Left colon (tissue), 2 donors: ENCODE results near the gene ZDHHC5. TPM values are rescaled to one million over a fixed set of nuclear protein-coding genes. Genes with fewer than 3 reads are reported as not detected.
"Not testable (repeated sequence)": the region's sequence is repeated elsewhere in the genome, so short reads cannot be mapped to it uniquely, and the experiment has no call there.

Source experiments
- ATAC-seq: fragments of 200-7000 bp; cut with Tn5 transposase; one replicate; pipeline ENCODE4 v1.9.1; 2020; ENCODE audit warnings: mild to moderate bottlenecking, moderate library complexity
- DNase-seq, 2 donors: peaks; one replicate each; pipeline ENCODE4 v3.0.0-alpha.2; 2020
- intact Hi-C, 2 donors: fragments of 100-400 bp; cut with DNase I in 1 of 2; cut with micrococcal nuclease in 1 of 2; formaldehyde crosslinking; loops; one replicate each; pipeline versions ENCODE4 v1.11.2 to v1.14.0; 2022; cut with DNase I, micrococcal nuclease
- total RNA-seq, 2 donors: library from RNA; stranded (reverse); fragmentation: NEBNext Ultra II Directional; extraction: Animal tissue kit (Norgen Biotek cat#: 25700); gene quantifications; one replicate each; pipeline ENCODE4 v1.2.1, GENCODE V29; 2021
- donor health status: DM: no; HTN: no; CAD: no.
- donor health status: DM: yes; HTN: yes; CAD: no.

Gene ZDHHC5
- total RNA-seq, 2 donors from 2014 or later, result 74.4 to 90.6 TPM

DNA sequence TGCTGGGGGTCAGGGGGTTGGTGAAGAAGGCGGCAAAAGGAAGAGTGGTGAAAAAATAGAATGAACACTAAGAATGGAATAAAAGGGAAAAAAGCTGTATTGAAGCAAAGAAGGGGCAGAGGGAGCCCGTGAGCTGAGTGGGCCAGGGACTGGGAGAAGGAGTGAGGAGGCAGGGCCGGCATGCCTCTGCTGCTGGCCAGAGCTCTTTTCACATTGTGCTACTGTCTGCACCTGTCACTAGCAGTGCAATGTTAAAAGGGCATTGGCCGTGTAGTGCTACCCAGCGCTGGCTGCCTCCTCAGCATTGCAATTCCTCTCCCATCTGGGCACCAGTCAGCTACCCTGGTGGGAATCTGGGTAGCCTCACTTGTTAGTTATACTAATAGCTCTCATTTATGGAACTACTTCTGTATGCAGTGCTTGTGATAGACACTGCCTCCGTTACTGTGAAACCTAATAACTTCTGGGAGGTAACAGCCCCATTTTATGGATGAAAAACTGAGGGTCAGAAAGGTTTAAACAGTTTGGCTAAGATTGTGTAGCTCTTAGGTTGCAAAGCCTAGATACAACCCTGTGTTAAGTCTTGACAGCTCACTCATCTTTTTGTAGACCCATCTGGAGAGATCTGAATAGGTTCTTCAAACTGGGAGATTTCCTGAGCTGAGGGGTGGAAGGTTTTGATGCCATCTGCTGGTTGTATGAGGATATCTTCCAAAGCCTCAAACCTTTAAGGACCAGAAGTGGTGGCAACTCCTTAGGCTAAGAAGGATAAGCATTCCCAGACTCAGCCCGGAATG lies 26.7 kb upstream of the ZDHHC5 start:
- DNase-seq (no peak), ATAC-seq (peak; percentile 61)
- intact Hi-C loops, result loop anchor here in 1 of 2 donors (5.0 to 10.0 kb wide), 3 partner anchors 69 to 296 kb away; no protein-coding TSS in a partner anchor

DNA sequence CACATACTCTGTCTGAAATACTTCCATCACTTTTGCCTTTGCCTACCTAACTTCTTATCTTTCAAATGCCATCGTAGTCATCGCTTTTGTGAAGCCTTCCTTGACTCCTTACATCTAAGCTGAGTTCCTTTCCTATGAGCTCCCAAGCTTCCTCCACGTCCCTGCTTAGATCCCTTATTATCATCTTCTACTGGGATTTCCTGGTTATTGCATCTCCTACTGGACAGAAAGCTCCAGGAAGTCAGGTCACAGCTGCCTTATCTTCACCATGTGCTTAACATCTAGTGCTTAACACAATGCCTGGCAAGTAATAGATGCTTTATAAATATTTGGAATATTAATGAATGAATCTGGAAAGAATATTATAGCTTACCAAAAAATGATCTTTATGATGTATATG lies 24.1 kb upstream of the ZDHHC5 start:
- DNase-seq, result no peak
- no peak for ATAC-seq
- intact Hi-C loops, result loop anchor here in 1 of 2 donors (5.0 to 10.0 kb wide), 3 partner anchors 72 to 299 kb away; no protein-coding TSS in a partner anchor

DNA sequence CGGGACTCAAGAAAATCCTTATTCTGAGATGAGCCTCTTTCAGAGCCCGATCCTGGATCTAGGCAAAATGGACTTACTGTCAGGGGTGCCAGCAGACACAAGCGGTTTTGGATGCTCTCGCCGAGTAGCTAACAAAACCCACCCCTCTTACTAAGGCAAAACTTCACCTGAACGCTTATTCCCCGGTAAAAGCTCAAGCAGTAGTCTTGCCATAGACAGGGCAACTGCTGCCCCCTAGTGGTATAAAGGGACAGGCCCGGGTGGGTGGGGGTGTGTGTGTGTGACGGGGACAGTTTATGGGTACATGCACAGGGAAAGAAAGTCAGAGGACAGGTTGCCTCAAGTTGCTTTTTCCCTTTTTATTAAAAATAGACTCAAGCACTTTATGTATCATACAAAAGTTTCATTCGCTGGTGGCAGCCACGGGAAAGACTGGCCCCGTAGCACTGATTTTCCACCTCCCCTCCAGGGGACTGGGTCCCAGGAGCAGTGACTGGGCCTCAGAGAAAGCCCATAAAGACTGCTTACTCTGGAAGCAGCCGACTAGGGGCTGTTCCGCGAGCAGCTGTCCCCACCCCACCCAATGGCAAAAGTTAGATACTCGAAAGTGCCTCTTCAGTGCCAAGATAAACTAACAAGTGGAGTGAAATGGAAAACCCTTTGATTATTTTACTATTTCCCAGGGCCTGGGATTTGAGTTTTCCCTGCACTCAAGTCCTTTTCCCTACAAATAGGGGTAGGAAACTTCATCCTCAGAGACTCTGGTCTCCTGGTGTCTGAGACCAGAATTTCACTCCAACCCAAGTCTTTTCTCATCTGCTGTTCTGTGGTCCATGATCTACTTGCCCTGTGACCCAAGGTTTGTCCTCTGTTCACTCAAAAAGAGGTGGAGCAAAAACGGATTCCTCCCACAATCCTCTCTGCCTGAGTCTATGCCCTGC lies 22.9 kb upstream of the ZDHHC5 start:
- ATAC-seq (peak; percentile 87), DNase-seq (peak; percentile 75 to 82)
- intact Hi-C loops, result loop anchor here in 1 of 2 donors (5.0 to 10.0 kb wide), 3 partner anchors 73 to 300 kb away; no protein-coding TSS in a partner anchor

DNA sequence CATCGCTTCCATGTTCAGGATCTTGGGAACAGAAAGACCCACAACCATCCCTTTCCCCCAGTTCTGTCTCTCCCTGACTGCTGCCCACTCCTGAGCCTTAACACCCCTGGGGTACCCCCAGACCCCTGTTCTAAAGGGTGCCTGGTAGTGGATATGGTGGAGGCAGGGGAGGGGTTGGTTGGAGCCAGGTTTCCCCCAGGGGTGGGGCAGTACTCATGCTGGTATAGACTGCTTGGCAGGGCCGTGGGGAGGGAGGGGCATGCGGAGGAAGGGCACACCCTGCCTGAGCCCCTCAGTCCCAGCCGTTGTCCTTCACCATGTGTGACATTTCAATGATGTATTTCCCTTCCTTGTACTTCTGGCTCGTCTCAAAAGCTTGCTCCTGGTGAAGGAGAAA lies 22.2 kb upstream of the ZDHHC5 start:
- intact Hi-C loops, result loop anchor here in 1 of 2 donors (10.0 kb wide), 2 partner anchors 191 to 301 kb away; no protein-coding TSS in a partner anchor
- DNase-seq, result no peak
- no peak for ATAC-seq

DNA sequence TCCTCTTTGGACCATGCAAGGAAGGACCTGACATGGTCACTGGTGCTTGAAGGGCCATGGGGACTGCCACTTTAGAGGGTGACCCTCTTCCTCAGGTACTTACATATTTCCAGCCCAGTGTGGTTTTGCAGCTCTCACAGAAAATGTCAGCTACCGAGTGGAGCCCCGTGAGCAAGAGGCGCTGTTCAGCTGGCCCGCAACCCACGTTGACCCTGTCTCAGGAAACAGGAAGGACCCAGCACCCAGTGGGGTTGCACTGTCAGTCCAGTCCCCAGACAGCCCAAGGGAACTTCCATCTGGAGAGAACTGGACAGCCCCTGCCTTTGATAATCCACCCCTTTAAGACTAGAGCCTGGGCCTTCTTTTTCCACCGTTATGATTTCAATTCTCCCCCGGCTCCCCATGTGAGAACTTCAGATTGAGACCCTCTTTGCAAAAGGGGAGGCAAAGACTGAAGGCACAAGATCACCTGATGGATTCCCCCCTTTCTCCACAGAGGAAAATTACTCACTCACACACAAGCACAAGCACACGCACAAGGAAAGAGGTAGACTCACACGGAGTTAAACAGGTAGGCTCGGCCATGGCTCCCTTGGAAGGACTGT lies 21.6 kb upstream of the ZDHHC5 start:
- ATAC-seq, result no peak
- DNase-seq, result no peak
- intact Hi-C loops, result loop anchor here in 1 of 2 donors (10.0 kb wide), 2 partner anchors 191 to 301 kb away; no protein-coding TSS in a partner anchor

DNA sequence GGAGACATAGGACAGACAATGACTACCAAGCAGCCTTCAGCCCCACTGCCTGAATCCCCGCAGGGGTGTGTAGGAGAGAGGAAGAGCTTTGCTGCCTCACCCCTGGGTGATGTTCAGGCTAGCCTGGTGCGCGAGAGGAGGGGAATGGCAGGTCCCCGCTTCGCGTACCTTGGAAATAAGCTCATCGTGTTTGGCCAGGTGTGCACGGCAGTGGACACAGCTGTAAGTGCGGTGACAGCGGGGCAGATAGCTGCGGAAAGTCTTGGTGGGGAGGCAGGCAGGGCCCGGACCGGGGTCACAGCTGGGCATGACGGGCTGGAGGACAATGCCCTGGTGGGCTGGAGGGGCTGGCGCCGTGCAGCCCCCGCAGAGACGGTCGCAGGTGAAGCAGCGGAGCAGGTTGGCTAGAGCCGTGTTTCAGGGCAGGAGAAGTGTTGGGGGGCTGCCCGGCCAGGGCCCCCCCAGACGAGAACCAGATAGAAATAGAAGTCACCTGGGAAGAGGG lies 21.1 kb upstream of the ZDHHC5 start:
- intact Hi-C loops, result loop anchor here in 1 of 2 donors (10.0 kb wide), 2 partner anchors 192 to 302 kb away; no protein-coding TSS in a partner anchor
- no peak for ATAC-seq
- no peak for DNase-seq

DNA sequence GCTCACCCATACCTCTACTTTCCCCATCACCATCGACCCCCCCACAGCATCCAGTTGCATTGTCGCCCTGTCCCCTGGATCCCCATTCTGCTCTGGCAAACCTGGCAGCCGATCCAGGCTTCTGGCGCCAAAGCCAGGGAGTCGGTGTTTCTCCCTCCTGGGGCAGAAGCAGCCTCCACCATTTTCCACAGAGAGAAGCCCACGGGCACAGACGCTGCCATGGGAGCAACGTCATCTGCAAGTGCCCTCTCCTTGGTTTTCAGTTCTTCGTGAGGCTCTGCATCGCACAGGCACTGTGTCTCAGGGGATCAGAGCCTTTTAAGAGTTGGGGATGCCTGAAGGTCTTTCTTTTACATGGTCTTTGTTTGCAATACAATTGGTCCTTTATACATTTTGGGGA lies 20.5 kb upstream of the ZDHHC5 start:
- DNase-seq, result no peak
- intact Hi-C loops, result loop anchor here in 1 of 2 donors (10.0 kb wide), 2 partner anchors 193 to 303 kb away; no protein-coding TSS in a partner anchor

DNA sequence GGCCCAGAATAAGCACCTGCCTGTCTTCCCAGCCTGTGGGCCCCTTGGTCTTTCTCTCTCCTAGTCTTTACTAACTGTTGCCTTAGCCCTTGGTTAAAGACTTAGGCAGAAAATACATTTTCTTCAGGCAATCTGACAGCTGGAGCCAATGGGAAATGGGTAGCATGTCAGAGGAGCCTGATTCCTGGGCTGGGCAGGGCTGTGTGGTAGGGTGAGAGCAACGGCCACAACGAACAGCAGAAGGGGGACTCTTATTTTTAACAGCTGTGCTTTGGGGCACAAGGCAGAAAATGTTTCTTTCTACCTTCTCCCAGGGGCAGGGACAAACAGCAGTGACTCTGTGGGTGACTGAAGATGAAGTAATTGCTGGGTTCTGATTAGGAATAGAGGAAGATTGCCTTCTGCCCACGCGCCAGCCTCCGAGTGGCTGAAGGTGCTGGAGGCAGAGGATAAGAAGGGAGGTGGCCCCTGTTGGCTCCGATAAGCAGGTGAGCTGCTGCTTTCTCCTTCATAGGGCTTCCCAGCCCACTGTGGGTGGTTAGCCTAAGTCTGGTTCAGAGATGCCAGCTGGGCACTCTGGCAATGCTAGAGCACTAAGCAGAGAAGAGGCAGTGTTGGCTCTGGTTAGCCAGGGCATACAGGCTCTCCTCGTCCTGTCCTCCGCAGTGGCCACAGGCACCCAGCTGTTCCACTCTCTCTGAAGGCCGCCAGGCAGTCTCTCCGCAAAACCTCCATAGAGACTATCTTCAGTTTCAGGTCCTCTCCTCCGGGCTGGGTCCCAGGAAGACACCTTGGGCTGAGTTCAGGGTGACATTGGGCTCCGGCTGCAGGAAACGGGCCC lies 19.7 kb upstream of the ZDHHC5 start:
- DNase-seq (no peak), ATAC-seq (no peak)
- intact Hi-C loops, result loop anchor here in 1 of 2 donors (10.0 kb wide), 2 partner anchors 193 to 303 kb away; no protein-coding TSS in a partner anchor

More for the DNA sequence above, 20.5 kb upstream of the ZDHHC5 start:
- no peak for ATAC-seq

DNA sequence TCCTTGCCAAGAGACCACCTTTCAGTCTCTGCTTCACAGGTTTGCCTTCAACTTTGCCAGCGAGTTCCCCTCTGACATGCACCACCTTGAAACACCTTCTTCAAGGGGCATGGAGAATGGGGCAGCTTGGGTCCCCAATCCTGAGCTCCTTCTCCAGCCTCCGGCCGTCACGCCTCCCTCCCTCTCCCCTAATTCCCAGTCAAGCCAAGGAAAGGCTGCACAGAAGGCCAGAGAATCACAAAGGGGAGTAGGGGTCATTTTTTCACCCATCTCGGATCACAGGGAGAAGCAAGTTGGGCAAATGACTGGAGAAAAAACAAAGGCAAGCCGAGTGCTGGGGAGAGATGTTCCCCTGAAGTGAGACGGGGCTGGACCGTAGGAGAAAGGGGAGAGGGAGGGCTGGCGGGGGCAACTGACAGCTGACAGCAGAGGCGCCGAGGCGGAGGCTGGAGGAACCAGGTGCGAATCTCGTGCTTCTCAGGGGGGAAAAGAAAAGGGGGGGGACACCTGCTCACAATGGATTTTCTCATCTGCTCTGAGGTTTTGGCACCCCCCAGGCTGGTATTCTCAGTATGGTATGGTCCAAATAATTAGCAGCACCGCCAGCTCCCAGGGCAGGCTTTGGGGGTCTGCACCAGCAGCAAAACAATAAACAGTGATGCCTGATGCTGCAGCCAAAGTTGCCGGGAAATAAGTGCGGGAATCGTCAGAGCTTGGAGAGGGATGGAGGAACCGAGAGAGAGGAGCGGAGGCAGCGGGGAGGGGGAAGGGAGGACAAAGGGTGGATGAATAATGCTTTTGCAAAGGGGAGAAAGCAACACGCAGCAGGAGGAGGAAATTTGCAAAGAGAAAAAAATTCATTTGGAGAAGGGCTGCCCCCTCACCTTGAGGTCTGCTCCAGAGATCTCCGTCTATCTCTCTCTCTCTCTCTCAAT lies 18.8 kb upstream of the ZDHHC5 start:
- ATAC-seq (no peak), DNase-seq (no peak)
- intact Hi-C loops, result loop anchor here in 1 of 2 donors (10.0 kb wide), 2 partner anchors 194 to 304 kb away; no protein-coding TSS in a partner anchor

DNA sequence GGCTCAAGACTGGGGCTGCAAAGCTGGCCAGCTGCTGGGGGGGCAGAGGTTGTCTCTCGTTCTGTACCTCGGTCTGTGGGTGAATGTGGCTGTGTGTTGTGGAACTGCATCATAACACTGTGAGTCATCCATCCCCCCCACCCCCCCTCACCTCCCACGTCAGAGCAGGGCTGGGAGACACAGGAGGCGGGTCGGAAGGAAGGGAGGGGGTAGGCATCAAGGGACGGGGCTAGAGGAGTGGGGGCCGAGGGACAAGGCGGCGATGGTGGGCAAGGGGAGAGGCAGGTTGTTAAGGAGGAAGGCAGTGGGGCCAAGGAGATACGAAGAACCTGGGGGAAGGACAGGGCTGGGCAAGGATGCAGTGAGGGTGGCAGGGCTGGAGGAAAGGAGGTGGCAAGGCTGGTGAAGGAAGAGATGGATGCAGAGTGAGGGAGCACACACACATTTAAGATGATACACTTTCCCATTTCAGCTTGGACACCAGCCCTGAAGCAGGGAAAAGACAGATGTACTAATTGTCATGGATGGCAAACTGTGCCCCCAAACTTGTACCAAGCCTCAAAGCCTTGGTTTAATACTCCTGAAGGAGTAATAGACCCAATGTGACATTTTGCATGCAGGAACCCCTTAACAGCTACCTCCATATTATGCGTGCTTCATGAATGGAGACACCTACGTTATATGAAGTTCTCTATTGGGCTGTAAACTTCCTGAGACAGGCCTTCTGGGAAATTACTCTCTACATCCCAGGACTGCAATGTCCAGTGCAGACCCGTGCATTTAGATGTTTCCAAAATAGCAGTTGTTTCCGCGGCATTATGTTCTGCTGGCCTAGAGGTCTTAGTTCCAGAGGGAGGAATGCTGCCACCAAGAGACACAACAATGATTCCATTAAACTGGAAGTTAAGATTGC lies 17.8 kb upstream of the ZDHHC5 start, which contains the start of gene YPEL4:
YPEL4 (minus strand) TSS at position 87 of the 913 bp plus-strand sequence. CDS start 2,805 bp downstream, outside the sequence.
- peak; percentile 31 to 47 for DNase-seq
- intact Hi-C loops, result loop anchor here in 1 of 2 donors (10.0 kb wide), 2 partner anchors 195 to 305 kb away; no protein-coding TSS in a partner anchor
- peak; percentile 31 for ATAC-seq

DNA sequence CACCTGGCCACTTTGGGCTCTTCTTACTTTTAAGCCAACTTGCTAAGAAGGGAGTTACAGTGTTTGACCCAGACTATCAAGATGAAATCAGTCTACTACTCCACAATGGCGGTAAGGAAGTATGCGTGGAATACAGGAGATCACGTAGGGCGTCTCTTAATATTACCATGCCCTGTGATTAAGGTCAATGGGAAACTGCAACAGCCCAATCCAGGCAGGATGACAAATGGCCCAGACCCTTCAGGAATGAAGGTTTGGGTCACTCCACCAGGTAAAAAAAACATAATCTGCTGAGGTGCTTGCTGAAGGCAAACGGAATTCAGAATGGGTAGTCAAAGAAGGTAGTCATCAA lies 17.2 kb upstream of the ZDHHC5 start:
- intact Hi-C loops, result no loop called here
- ATAC-seq (no peak), DNase-seq (no peak)

DNA sequence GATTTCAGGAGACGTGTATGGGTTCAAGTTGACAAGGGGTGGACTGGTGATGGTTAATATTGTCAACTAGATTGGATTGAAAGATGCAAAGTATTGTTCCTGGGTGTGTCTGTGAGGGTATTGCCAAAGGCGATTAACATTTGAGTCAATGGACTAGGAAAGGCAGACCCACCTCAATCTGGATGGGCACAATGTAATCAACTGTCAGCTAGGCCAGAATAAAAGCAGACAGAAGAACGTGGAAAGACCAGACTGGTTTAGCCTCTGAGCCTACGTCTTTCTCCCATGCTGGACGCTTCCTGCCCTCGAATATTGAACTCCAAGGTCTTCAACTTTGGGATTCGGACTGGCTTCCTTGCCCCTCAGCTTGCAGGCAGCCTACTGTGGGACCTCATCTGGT lies 16.5 kb upstream of the ZDHHC5 start:
- intact Hi-C loops, result no loop called here
- DNase-seq (no peak), ATAC-seq (no peak)

DNA sequence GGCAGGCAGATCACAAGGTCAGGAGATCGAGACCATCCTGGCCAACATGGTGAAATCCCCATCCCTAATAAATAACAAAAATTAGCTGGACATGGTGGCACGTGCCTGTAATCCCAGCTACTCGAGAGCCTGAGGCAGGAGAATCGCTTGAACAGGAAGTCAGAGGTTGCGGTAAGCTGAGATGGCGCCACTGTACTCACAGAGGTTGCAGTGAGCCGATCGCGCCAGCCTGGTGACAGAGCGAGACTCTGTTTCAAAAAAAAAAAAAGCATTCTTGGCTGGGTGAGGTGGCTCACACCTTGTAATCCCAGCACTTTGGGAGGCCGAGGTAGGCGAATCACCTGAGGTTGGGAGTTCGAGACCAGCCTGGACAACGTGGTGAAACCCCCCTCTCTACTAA lies 15.7 kb upstream of the ZDHHC5 start:
- intact Hi-C loops, DNase-seq, ATAC-seq: not testable (repeated sequence)

DNA sequence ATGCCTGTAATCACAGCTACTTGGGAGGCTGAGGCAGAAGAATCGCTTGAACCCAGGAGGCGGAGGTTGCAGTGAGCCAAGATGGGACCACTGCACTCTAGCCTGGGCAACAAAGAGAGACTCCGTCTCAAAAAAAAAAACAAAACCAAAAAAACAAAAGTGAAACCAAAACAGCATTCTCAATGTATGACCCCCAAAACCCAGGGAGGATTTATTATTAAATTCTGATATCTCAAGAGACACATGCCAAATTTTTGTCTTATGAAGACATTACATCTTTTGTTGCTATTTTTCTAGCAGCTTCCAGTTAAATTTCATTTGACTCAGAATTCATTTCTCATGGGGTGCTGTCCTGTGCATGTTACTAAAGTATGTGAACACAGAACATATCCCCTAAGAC lies 15.3 kb upstream of the ZDHHC5 start:
- DNase-seq, result no peak
- ATAC-seq, result no peak
- intact Hi-C loops, result no loop called here

DNA sequence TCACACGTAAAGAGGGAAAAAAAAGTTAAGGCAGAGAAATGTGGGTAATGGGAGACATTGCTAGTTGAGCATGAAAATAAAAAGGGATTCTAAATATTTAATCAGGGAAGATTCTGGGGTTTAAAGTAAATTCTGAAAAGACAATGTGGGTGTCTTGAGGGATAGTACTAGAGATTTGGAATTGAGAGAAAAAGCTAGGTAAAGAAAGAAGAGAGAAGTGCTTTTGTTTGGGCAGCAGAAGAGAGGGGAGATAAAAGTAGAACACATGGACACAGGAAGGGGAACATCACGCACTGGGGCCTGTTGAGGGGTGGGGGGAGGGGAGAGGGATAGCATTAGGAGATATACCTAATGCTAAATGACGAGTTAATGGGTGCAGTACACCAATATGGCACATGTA lies 14.8 kb upstream of the ZDHHC5 start:
- no peak for DNase-seq
- intact Hi-C loops, result no loop called here
- no peak for ATAC-seq

DNA sequence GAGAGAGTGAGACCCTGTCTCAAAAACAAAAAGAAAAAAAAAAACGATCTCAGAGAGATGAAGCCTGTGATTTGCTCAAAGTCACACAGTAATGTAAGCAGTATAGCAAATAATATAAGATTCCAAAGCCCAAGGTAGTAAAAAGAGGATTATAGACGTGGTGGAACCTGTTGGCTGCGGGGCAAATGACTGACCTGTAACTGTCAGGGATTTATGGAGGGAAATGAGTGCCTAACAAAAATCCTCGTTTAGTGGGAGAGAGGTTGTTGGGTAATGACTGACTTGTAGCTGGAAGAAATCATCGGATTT lies 11.1 kb upstream of the ZDHHC5 start:
- DNase-seq, result no peak
- intact Hi-C loops, result no loop called here
- ATAC-seq, result peak; percentile 37
